ENCODE data around the gene TWIST2. TPM values are rescaled to one million over a fixed set of nuclear protein-coding genes. Genes with fewer than 3 reads are reported as not detected.

TWIST2 gene
- total and polyA plus RNA-seq, 9 of the 15 experiments (the other 6 are each of a cell fraction or from before 2014, with no cell fraction given) = not detected

DNA sequence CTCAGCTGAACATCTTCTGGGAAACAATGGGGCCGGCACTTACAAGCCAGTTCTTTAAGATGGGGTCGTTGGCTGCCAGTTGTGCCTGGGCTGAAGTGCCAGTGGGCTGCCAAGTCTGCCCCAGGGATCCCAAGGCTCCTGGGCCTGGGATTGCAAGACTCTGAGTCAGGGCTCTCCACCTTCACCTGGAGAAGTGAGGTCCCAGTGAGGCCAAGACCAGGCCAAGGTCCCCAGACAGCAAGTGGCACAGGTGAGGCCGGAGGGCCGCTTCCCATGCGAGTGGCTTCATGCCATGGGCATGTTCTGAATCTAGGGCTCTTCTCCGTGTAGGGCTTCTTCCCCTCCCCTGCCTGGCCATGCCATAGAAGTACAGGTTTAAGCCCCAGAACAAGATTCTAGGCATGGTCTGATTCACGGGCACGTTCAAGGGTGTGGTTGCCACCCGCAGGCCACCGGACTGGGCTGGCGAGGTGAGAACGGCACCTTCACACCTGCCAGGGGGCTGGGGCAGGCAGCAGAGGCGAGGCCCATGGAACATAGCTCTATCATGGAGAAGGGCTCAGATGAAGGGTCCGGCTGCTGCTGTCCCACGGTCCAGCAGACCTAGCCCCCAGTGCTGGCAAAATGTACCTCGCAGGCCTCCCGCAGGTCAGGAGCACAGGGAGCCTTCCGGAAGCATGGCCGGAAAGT, 36.4 kb downstream of the TWIST2 start (continued):
- TF ChIP-seq JUNB (CRISPR knock-in tag; conservative IDR thresholded peaks at IDR 0.05) = no peak
- no peak for TF ChIP-seq ZNF316 (IDR thresholded peaks at IDR 0.05)

DNA sequence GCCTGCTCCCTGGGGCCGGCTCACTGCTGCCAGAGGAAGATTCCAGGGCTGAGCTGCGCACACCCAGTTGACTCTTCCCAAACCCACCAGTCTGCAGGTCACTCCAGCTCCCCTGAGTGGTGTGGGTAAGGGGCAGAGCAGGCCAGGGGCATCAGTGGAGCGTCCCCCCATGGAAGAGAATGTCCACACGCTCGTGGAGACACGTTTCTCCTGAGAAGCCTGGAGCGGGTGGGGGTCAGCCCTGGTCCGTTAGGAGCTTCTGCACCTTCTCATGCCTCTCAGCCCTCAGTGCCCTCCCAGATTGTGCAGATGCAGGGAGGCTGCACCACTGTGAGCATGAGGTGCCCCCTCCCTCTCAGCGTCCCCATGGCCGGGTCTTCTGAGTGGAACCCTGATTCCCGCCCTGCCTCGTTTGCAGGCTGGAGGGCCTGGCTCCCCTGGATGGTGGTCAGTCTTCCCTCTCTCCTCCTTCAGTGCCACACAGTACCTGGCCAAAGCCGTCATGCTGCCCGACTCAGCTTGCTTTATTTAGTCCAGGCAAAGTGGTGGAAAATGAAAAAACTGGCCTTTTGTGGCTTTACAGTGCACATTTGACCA, 37.0 kb downstream of the TWIST2 start:
- DNase-seq (ENCODE audit: extremely low read depth in 1 of 4, low spot score in 3 of 4) = no peak
- Histone ChIP-seq H3K4me3 (no peak overlapping the region), H3K9ac (ENCODE audit: insufficient read depth in 1 of 2, low read depth in 2 of 2, low read length in 2 of 2) (no peak overlapping the region), H3K9me3 (replicated peaks; ENCODE audit: control insufficient read depth, insufficient read depth, low read depth, low read length) (no peaks in the 10 kb centered on the region), H3K4me1 (replicated peaks in 1 of 2; ENCODE audit: control insufficient read depth in 2 of 2, insufficient read depth in 2 of 2, low read length in 2 of 2) (no peaks in the 10 kb centered on the region), H4K20me1 (replicated peaks; ENCODE audit: control insufficient read depth, insufficient read depth, low read length) (no peaks in the 10 kb centered on the region), H3K27ac (ENCODE audit: extremely low read depth, low read depth, low read length) (no peak overlapping the region), H3K9me1 (ENCODE audit: control insufficient read depth, insufficient read depth, low read length) (no peaks in the 10 kb centered on the region), H3K4me2 (ENCODE audit: insufficient read depth, low read length) (no peak overlapping the region), H3K27me3 (ENCODE audit: control insufficient read depth in 2 of 2, insufficient read depth in 2 of 2, low read length in 2 of 2) (peaks cover 0 to 42% of the 10 kb centered on the region in 2 experiments; a peak in 3 of 5 replicates), H2AFZ (ENCODE audit: low read depth, low read length) (no peak overlapping the region), H3K36me3 (ENCODE audit: control insufficient read depth, insufficient read depth, low read length) (no peaks in the 10 kb centered on the region), H3K79me2 (ENCODE audit: control insufficient read depth, insufficient read depth, low read length) (no peaks in the 10 kb centered on the region)
- POLR2A ChIA-PET = no interaction called here
- CTCF ChIA-PET (ENCODE audit: low intra/inter-chr PET ratio) = no interaction called here
- 0% methylated on average over 11 of the region's 14 CpGs for WGBS (ENCODE audit: insufficient coverage, low coverage, missing lambda C conversion rate)
- intact Hi-C loops (cut with micrococcal nuclease) = no loop called here
- ATAC-seq = no peak
- in situ Hi-C loops (cut with MboI) = no loop called here
- no TSS peak for BruUV-seq (replicated peaks)
- TF ChIP-seq CBFA2T3 (IDR thresholded peaks at IDR 0.05) (no peak), ZNF282 (CRISPR knock-in tag; IDR thresholded peaks at IDR 0.05) (no peak), CXXC5 (CRISPR knock-in tag; IDR thresholded peaks at IDR 0.05) (no peak), COPS2 (conservative IDR thresholded peaks at IDR 0.05) (no peak), MYNN (IDR thresholded peaks at IDR 0.05) (no peak), MYNN (CRISPR knock-in tag; IDR thresholded peaks at IDR 0.05) (no peak), GATA2 (CRISPR knock-in tag; IDR thresholded peaks at IDR 0.05) (no peak), SAP30 (IDR thresholded peaks at IDR 0.05; ENCODE audit: borderline replicate concordance, insufficient read depth, low read depth, low read length, poor library complexity, severe bottlenecking) (no peak)
- FAIRE-seq = no peak

All from K562 (cell line).